ENCODE measurements around the gene TENM3.

Gene TENM3

GRCh38 chr4:182799515-182800215 is 556.5 kb downstream of the TENM3 start:
- H3K27ac ChIP-seq (ENCODE audit: low read length): no peak overlapping the region
- no peaks in the 10 kb centered on the region for H3K27me3 ChIP-seq (ENCODE audit: low read depth, low read length)
- no peak overlapping the region for H3K4me3 ChIP-seq (ENCODE audit: low read depth in 1 of 2, low read length in 2 of 2)
- no peaks in the 10 kb centered on the region for H3K4me1 ChIP-seq (ENCODE audit: control insufficient read depth in 1 of 2, insufficient read depth in 2 of 2, low read length in 2 of 2)
- H3K36me3 ChIP-seq (ENCODE audit: control insufficient read depth in 1 of 2, insufficient read depth in 2 of 2, low read length in 2 of 2): peaks cover 0 to 8% of the 10 kb centered on the region in 2 donors
- peaks cover 0 to 3% of the 10 kb centered on the region in 2 donors for H3K9me3 ChIP-seq (ENCODE audit: control insufficient read depth in 1 of 2, low read length in 2 of 2)

- Histone ChIP-seq H3K27me3 (ENCODE audit: low read depth, low read length) (no peaks in the 10 kb centered on the region), H3K9me3 (ENCODE audit: control insufficient read depth in 1 of 2, low read length in 2 of 2) (peaks cover 0 to 3% of the 10 kb centered on the region in 2 donors), H3K27ac (ENCODE audit: low read length) (no peak overlapping the region), H3K36me3 (ENCODE audit: control insufficient read depth in 1 of 2, insufficient read depth in 2 of 2, low read length in 2 of 2) (peaks cover 0 to 8% of the 10 kb centered on the region in 2 donors), H3K4me1 (ENCODE audit: control insufficient read depth in 1 of 2, insufficient read depth in 2 of 2, low read length in 2 of 2) (no peaks in the 10 kb centered on the region), H3K4me3 (ENCODE audit: low read depth in 1 of 2, low read length in 2 of 2) (no peak overlapping the region)
These were observed 557.0 kb downstream of the TENM3 start for GRCh38 chr4:182800216-182800515.

- H3K4me1 ChIP-seq (ENCODE audit: control insufficient read depth in 1 of 2, insufficient read depth in 2 of 2, low read length in 2 of 2): no peaks in the 10 kb centered on the region
- H3K9me3 ChIP-seq (ENCODE audit: control insufficient read depth in 1 of 2, low read length in 2 of 2): peaks cover 0 to 3% of the 10 kb centered on the region in 2 donors
- H3K27ac ChIP-seq (ENCODE audit: low read length): no peak overlapping the region
- no peak overlapping the region for H3K4me3 ChIP-seq (ENCODE audit: low read depth in 1 of 2, low read length in 2 of 2)
- no peaks in the 10 kb centered on the region for H3K27me3 ChIP-seq (ENCODE audit: low read depth, low read length)
- H3K36me3 ChIP-seq (ENCODE audit: control insufficient read depth in 1 of 2, insufficient read depth in 2 of 2, low read length in 2 of 2): peaks cover 0 to 8% of the 10 kb centered on the region in 2 donors
These were observed 558.4 kb downstream of the TENM3 start for GRCh38 chr4:182801636-182802035.

GRCh38 chr4:182802621-182803020 is 559.4 kb downstream of the TENM3 start:
- Histone ChIP-seq H3K4me1 (ENCODE audit: control insufficient read depth in 1 of 2, insufficient read depth in 2 of 2, low read length in 2 of 2) (no peaks in the 10 kb centered on the region), H3K9me3 (ENCODE audit: control insufficient read depth in 1 of 2, low read length in 2 of 2) (peaks cover 0 to 3% of the 10 kb centered on the region in 2 donors), H3K27me3 (ENCODE audit: low read depth, low read length) (no peaks in the 10 kb centered on the region), H3K36me3 (ENCODE audit: control insufficient read depth in 1 of 2, insufficient read depth in 2 of 2, low read length in 2 of 2) (peaks cover 0 to 8% of the 10 kb centered on the region in 2 donors), H3K4me3 (ENCODE audit: low read depth in 1 of 2, low read length in 2 of 2) (no peak overlapping the region), H3K27ac (ENCODE audit: low read length) (no peak overlapping the region)

- no peaks in the 10 kb centered on the region for H3K4me1 ChIP-seq (ENCODE audit: control insufficient read depth in 1 of 2, insufficient read depth in 2 of 2, low read length in 2 of 2)
- H3K4me3 ChIP-seq (ENCODE audit: low read depth in 1 of 2, low read length in 2 of 2): no peak overlapping the region
- H3K27me3 ChIP-seq (ENCODE audit: low read depth, low read length): no peaks in the 10 kb centered on the region
- H3K27ac ChIP-seq (ENCODE audit: low read length): no peak overlapping the region
- H3K36me3 ChIP-seq (ENCODE audit: control insufficient read depth in 1 of 2, insufficient read depth in 2 of 2, low read length in 2 of 2): peaks cover 0 to 8% of the 10 kb centered on the region in 2 donors
- H3K9me3 ChIP-seq (ENCODE audit: control insufficient read depth in 1 of 2, low read length in 2 of 2): peaks cover 0 to 3% of the 10 kb centered on the region in 2 donors
These were observed 560.0 kb downstream of the TENM3 start for GRCh38 chr4:182803235-182803634.

GRCh38 chr4:182804131-182804530 is 560.9 kb downstream of the TENM3 start:
- Histone ChIP-seq H3K36me3 (ENCODE audit: control insufficient read depth in 1 of 2, insufficient read depth in 2 of 2, low read length in 2 of 2) (peaks cover 0 to 5% of the 10 kb centered on the region in 2 donors), H3K27me3 (ENCODE audit: low read depth, low read length) (no peaks in the 10 kb centered on the region), H3K4me3 (ENCODE audit: low read depth in 1 of 2, low read length in 2 of 2) (no peak overlapping the region)

GRCh38 chr4:182805321-182805720 is 562.1 kb downstream of the TENM3 start:
- Histone ChIP-seq H3K27ac (ENCODE audit: low read length) (no peak overlapping the region), H3K36me3 (ENCODE audit: control insufficient read depth in 1 of 2, insufficient read depth in 2 of 2, low read length in 2 of 2) (no peaks in the 10 kb centered on the region), H3K4me1 (ENCODE audit: control insufficient read depth in 1 of 2, insufficient read depth in 2 of 2, low read length in 2 of 2) (no peaks in the 10 kb centered on the region), H3K27me3 (ENCODE audit: low read depth, low read length) (no peaks in the 10 kb centered on the region), H3K9me3 (ENCODE audit: control insufficient read depth in 1 of 2, low read length in 2 of 2) (peaks cover 0 to 4% of the 10 kb centered on the region in 2 donors), H3K4me3 (ENCODE audit: low read depth in 1 of 2, low read length in 2 of 2) (no peak overlapping the region)

More at GRCh38 chr4:182804131-182804530, 560.9 kb downstream of the TENM3 start:
- Histone ChIP-seq H3K9me3 (ENCODE audit: control insufficient read depth in 1 of 2, low read length in 2 of 2) (peaks cover 0 to 3% of the 10 kb centered on the region in 2 donors), H3K27ac (ENCODE audit: low read length) (no peak overlapping the region), H3K4me1 (ENCODE audit: control insufficient read depth in 1 of 2, insufficient read depth in 2 of 2, low read length in 2 of 2) (no peaks in the 10 kb centered on the region)

GRCh38 chr4:182805750-182806149 is 562.5 kb downstream of the TENM3 start:
- H3K27me3 ChIP-seq (ENCODE audit: low read depth, low read length): no peaks in the 10 kb centered on the region
- H3K9me3 ChIP-seq (ENCODE audit: control insufficient read depth in 1 of 2, low read length in 2 of 2): peaks cover 0 to 4% of the 10 kb centered on the region in 2 donors
- no peak overlapping the region for H3K4me3 ChIP-seq (ENCODE audit: low read depth in 1 of 2, low read length in 2 of 2)
- no peak overlapping the region for H3K27ac ChIP-seq (ENCODE audit: low read length)
- H3K36me3 ChIP-seq (ENCODE audit: control insufficient read depth in 1 of 2, insufficient read depth in 2 of 2, low read length in 2 of 2): no peaks in the 10 kb centered on the region
- H3K4me1 ChIP-seq (ENCODE audit: control insufficient read depth in 1 of 2, insufficient read depth in 2 of 2, low read length in 2 of 2): no peaks in the 10 kb centered on the region

- Histone ChIP-seq H3K27me3 (ENCODE audit: low read depth, low read length) (no peaks in the 10 kb centered on the region), H3K9me3 (ENCODE audit: control insufficient read depth in 1 of 2, low read length in 2 of 2) (peaks cover 0 to 4% of the 10 kb centered on the region in 2 donors), H3K27ac (ENCODE audit: low read length) (no peak overlapping the region), H3K36me3 (ENCODE audit: control insufficient read depth in 1 of 2, insufficient read depth in 2 of 2, low read length in 2 of 2) (no peaks in the 10 kb centered on the region), H3K4me3 (ENCODE audit: low read depth in 1 of 2, low read length in 2 of 2) (peak overlapping the region; percentile 56 to 60), H3K4me1 (ENCODE audit: control insufficient read depth in 1 of 2, insufficient read depth in 2 of 2, low read length in 2 of 2) (no peaks in the 10 kb centered on the region)
These were observed 563.4 kb downstream of the TENM3 start for GRCh38 chr4:182806259-182807252.

- H3K4me1 ChIP-seq (ENCODE audit: control insufficient read depth in 1 of 2, insufficient read depth in 2 of 2, low read length in 2 of 2): no peaks in the 10 kb centered on the region
- H3K27me3 ChIP-seq (ENCODE audit: low read depth, low read length): no peaks in the 10 kb centered on the region
- no peaks in the 10 kb centered on the region for H3K36me3 ChIP-seq (ENCODE audit: control insufficient read depth in 1 of 2, insufficient read depth in 2 of 2, low read length in 2 of 2)
- H3K4me3 ChIP-seq (ENCODE audit: low read depth in 1 of 2, low read length in 2 of 2): peak overlapping the region in 1 of 2 donors; percentile 60
- H3K27ac ChIP-seq (ENCODE audit: low read length): no peak overlapping the region
- H3K9me3 ChIP-seq (ENCODE audit: control insufficient read depth in 1 of 2, low read length in 2 of 2): peaks cover 0 to 4% of the 10 kb centered on the region in 2 donors
These were observed 564.1 kb downstream of the TENM3 start for GRCh38 chr4:182807346-182807745.

- Histone ChIP-seq H3K9me3 (ENCODE audit: control insufficient read depth in 1 of 2, low read length in 2 of 2) (peaks cover 0 to 4% of the 10 kb centered on the region in 2 donors), H3K4me3 (ENCODE audit: low read depth in 1 of 2, low read length in 2 of 2) (no peak overlapping the region), H3K27me3 (ENCODE audit: low read depth, low read length) (no peaks in the 10 kb centered on the region), H3K36me3 (ENCODE audit: control insufficient read depth in 1 of 2, insufficient read depth in 2 of 2, low read length in 2 of 2) (no peaks in the 10 kb centered on the region), H3K4me1 (ENCODE audit: control insufficient read depth in 1 of 2, insufficient read depth in 2 of 2, low read length in 2 of 2) (no peaks in the 10 kb centered on the region), H3K27ac (ENCODE audit: low read length) (no peak overlapping the region)
These were observed 564.8 kb downstream of the TENM3 start for GRCh38 chr4:182807767-182808548.

Data from muscle layer of duodenum (tissue), 2 donors.